DLD1 (cell line): ENCODE data around the gene BPI.
"Not testable (repeated sequence)": the region's sequence is repeated elsewhere in the genome, so short reads cannot be mapped to it uniquely, and the experiment has no call there.

Experiments used
- in situ Hi-C: cut with HindIII; loops from 2 replicates; pipeline ENCODE4 v1.10.0; 2017; ENCODE audit warnings: low sequenced_read_pairs

The BPI gene

DNA sequence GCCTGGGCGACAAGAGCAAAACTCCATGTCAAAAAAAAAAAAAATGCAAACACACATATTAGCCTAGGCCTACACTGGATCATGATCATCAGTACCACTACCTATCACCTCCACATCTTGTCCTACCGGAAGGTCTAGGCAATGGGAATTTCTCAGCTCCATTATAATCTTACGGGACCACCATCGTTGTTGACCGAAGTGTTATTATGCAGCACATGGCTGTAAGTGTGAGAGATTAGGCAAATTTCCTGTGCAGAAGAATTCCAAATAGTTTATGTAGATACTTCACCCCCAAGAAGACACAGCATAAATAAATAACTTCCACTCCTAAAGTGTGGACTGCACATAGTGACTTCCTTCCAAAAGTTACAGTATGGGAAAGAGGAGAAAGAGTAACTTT is 26.7 kb upstream of the BPI start:
- in situ Hi-C loops, result no loop called here

DNA sequence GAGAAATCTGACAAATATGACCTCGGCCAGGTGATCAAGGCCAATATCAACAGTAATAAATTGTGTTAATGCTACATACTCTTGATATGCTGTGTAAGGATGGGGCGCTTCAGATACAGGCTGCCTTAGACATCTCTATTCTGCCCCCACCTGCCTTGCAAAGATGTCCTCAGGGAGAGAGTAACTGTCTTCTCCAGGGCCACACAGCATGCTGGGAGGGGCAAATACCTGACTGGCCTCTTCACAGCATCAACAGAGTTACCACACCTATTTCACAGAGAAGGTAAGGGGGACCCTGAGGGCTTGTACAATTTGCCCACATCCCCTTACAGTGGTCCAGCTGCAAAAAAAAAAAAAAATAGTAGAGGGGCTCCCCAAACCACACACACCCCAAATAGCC is 26.3 kb upstream of the BPI start:
- in situ Hi-C loops, result no loop called here

DNA sequence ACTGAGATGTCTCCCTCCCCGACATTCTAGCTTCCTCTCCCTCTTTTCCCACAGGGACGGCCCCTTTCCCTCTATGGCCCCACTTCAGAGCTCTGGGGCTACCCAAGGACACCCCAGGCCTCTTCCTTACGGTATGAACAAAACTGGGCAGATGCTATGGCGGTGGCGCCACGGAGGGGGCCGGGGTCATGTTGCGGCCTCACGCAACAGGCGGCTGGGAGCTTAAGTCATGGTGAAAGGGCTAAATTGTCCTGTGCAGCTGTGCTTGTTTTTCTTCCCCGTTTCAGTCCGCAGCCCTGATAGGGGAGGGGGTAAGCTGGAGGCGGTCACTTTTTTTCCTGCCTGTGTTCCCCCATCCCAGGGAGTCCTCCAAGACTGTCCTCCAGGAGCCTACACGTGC is 25.8 kb upstream of the BPI start:
- in situ Hi-C loops, result no loop called here

DNA sequence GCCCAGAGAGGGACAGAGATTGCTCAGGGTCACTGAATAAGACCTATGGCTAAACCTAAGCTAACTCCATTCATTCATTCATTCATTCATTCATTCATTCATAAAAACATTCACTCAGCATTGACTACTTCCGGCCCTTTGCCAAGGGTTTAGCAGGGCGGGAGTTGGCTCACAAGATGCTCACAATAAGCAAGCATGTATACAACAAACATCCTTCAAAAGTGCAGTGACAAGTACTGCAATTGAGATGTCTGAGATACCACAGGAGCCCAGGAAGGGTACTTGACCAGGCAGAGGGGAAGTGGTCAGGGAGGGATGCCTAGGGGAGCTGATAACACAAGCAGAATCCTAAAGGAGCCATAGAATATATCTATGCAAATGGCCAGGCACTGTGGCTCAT is 25.2 kb upstream of the BPI start:
- in situ Hi-C loops, result no loop called here

DNA sequence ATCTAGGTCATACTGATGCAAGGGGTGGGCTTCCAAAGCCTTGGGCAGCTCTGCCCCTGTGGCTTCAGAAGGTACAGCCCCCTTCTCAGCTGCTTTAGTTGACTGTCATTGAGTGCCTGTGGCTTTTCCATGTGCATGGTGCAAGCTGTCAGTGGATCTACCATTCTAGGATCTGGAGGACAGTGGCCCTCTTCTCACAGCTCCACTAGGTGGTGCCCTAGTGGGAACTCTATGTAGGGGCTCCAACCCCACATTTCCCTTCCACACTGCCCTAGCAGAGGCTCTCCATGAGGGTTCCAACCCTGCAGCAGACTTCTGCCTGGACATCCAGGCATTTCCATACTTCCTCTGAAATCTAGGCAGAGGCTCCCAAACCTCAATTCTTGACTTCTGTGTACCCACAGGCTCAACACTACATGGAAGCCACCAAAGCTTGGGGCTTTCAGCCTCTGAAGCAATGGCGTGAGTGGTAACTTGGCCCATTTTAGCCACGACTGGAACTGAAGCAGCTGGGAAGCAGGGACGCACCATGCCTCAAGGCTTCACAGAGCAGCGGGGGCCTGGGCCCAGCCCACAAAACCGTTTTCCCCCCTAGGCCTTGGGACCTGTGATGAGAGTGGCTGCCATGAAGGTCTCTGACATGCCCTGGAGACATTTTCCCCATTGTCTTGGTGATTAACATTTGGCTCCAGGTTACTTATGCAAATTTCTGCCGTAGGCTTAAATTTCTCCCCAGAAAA is 22.6 kb upstream of the BPI start:
- in situ Hi-C loops, result not testable (repeated sequence)

DNA sequence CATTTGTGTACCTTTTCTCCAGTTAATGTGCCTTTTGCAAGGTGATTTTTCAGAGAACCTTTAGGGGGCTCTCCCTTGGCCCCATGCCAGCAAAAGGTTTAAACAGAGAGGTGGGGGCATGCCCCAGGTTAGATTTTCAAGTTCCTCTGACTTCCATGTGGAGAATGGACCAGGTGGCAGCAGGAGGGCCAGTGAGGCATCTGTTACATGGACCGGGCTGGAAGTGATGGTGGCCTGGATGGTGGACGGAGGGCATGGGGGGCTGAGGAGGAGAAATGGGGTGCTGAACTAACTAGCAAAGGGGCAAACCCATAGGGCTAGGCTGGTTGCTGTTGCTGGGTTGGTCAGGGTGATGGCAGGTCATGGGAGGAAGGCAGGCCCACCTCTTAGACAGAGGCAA is 20.7 kb upstream of the BPI start:
- in situ Hi-C loops, result no loop called here

DNA sequence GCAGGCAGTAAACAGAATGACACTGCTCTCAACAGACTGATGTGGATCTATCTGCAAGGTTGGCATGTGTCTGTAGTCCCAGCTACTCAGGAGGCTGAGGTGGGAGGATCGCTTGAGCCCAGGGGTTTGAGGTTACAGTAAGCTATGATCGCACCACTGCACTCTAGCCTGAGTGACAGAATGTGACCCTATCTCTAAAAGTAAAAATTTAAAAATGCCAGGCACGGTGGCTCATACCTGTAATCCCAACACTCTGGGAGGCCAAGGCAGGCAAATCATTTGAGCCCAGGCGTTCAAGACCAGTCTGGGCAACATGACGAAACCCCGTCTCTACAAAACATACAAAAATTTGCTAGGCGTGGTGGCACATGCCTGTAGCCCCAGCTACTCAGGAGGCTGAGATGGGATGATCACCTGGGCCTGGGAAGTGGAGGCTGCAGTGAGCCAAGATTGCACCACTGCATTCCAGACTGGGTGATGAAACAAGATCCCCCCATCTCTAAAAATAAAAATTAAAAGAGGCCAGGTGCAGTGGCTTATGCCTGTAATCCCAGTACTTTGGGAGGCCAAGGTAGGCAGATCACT is 19.8 kb upstream of the BPI start:
- in situ Hi-C loops, result not testable (repeated sequence)

DNA sequence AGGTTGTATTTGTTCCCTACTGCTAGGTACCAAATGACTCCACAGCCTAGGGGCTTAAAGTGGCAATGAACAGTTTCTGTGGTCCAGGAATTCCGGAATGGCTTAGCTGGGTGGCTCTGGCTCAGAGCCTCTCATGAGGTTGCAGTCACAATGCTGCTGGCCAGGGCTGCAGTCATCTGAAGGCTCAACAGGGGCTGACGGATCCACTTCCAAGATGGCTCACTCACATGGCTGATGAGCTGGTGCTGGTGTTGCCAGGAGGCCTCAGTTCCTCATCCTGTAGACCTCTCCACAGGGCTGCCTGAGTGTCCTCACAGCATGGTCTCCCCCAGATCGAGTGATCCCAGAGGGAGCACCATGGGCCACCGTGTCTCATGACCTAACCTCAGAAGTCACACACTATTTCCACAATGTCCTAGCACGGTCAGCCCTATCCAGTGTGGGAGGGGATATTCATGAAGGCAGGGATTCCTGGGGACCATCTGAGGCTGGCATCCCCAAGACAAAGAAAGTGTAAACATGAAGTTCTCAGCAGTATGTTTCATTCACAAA is 19.0 kb upstream of the BPI start:
- in situ Hi-C loops, result no loop called here

DNA sequence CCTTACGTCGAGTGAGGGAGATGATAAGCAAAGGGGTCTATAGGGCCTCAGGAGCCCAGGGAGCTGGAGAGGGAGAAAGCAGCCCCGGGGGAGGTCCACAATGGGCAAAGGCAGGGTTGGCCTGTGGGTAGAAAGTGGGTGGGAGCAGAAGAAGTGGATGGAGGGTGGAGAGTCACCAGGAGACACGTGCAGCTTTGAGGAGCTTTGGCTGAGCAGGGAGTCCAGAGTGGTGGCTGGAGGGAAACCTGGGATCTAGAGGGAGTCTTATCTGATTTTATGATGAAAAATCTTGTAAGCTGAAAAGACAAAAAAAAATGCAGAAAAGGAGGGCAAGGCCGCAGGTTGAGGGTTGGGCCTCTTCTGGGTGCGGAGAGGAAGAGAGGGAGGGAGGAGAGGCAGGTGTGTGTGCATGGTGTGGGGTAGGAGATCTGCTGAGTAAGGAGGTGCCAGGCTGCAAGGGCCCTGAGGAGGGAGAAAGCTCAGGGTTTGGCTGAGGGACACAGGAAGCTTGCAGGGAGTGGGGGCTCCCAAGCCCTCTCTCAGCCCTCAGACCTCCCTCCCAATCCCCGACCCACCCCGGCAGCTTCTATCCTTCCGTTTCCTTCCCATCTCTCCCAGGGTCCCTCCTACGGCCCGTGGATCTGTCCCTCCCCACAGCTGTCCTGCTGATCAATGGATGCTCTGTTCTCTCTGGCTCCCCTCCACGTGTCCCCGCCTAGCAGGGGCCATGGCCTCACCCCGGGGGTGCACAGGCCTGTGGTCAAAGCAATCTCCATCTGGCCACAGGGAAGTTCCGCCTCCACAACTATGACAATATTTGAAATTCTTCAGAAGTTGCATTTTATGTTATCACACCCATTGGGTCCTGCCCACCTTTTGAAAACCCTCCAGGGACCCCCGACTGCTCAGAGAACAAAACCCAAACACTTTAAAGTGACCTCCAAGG is 17.1 kb upstream of the BPI start:
- in situ Hi-C loops, result no loop called here

DNA sequence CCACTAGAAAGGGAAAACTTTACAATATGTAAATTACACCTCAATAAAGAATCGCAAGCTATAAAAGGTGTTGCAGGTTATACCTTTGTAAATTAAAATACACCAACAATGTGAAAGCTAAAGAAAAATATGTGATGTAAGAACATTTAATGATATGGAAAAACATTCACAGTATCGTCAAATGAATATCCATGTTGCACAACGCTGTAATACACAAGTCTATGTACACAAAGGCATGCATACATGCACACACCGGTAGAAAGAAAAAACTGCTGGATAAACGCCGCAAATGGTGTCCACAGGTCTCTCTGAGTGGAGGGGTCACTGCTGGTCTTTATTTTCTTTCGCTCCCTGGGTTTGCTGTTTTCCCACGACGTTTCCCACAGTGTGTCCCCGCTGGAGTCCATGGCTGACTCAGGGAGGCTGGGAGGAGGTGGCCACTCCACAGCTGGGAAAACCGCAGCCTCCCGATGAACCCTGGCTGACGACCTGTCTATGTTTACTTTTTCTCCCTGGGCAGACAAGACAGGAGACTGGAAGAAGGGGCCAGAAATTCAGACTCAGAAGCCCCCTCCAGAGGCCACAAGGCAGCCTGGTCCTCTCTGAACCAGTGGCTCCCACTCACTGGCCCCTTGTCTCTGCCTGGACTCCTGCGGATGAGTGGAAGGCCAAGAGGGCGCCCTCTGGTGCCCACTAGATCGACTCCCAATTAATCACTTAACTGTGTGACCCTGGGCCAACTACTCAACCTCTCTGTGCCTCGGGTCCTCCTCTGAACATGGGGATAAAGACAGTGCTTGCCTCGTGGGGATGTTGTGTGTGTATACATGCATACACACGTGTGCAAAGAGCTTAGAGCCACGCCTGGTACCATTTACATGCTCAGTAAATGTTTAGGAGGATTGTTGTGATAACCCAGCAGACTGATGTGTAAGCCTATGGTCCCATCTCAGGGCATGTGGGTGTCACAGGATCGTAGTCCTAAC is 12.8 kb upstream of the BPI start:
- in situ Hi-C loops, result no loop called here

DNA sequence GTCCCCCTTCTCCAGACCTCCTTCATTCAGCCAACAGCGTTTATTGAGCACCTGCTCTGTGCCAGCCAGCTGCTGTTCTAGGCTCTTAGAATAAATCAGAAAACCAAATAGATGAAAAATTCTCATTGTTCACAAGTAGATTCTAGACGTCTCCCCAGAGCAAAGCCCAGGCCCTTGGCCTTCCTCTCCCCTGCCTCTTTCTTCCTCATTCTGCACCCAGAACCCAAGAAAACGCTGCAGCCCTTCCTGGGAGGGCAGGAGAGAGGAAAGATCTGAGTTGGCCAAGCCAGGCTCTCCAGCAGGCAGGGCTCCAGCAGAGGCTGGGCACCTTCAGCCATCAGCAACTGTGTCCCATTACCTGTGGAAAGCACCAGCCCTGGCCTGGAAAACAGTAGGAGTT is 12.0 kb upstream of the BPI start:
- in situ Hi-C loops, result no loop called here

DNA sequence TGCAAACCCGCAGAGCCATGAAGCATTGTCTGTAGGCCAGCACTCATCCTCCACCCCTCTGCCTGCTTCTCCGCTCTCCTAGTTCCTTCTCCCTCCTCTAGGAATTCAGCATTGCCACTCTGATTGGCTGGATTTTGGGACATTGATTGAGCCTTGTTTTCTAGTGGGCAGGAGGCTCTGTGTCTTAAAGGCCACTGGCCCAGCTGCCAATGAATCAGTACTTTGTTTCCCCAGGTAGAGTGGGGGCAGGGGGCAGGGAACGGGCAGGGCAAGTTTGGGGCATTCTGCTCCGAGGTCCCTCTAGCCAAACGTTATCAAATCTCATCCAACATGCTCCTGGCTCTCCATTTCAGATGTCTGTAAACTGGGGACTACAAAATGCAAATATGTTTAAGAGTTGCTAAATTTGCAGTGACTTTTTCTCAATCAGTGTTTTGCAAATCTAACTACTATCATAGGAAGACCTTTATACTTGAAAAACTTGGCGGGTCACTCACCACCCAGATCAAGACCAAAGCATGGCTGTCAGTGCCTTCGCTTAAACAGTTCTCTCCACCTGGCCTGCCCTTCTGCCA is 10.4 kb upstream of the BPI start:
- in situ Hi-C loops, result no loop called here

DNA sequence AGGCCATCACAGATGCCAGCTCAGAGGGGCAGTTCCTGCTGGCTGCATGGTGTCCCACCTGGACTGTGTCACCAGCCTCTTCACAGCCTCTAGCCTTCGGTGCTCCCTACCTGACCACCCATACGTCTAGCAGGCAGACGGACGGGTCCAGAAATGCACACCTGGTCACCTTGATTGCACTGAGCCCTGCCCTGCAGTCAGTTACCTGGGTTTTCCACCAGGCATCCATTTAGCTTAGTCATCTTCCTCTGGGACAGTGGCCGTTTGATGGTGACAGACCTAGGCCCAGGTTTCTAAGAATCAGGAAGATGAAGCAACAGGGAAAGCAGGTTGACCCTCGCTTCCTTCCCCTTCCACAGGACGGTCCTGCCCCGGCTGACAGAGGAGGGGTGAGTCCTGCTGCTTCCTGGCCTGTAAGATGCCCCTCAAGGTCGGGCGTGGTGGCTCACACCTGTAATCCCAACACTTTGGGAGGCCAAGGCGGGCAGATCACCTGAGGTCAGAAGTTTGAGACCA is 9.8 kb upstream of the BPI start:
- in situ Hi-C loops, result no loop called here

DNA sequence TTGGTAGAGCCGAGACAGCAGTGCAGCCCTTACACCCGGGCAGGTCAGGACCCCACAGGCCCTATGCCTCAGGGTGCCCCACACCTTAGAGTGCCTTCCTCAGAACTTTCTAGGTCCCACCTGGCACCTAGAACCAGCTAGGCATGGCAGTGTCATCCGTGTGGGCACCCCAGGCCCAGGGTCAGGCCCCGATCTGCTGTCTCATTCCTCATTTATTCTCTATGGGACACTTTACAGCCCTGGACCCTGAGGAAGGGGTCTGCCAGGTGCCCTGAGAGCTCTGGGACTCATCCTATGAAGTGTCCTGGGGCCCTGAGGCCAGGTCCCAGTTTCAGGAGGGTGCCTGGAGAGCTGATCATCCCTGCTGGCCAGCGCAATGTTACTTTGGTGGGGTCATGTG is 8.1 kb upstream of the BPI start:
- in situ Hi-C loops, result no loop called here

DNA sequence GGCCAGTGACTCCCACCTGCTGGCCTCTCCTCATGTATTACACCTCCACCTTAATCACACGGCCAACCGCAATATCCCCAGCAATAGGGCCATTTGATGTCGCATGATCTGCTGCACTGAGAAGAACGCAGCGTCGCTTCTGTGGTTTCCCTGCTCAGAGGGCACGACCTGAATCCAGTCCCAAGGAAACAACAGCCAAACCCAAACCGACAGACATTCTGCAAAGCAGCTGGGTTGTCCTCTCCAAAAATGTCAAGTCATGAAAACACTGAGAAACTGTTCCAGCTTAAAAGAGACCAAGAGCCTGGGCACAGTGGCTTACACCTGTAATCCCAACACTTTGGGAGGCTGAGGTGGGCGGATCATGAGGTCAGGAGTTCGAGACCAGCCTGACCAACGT is 7.5 kb upstream of the BPI start:
- in situ Hi-C loops, result no loop called here

DNA sequence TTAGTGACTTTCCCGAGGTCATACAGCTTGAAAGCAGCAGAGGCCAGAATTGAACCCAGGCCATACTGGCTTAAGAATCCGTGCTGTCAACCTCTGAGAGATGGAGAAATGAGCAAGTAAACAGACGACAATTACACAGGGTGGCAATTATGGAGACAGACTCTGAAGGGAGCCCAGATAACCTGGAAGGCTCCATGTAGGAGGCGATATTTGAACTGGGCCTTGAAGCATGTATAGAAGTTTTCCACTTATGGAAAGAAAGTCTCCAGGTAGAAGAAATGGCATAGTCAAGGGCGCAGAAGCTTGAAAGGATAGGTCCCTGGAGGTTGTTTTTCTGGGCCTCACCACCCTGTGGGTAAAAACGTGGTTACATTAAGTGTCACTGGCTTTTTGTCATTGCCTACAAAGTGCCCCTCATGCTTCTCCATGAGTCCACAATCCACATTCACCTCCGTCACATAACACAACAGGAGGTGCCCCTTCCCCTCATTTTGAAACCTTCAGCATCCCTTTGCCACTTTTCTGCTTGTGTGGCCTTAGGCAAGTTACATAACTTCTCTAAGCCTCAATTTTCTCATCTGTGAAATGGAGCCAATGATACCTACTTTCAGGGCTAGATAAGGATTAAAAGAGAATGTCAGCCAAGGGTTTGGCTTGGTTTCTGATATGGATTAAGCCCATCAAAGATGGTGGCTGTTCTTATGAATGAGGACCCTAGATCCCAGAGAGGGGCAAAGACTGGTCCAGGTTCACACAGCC is 5.9 kb upstream of the BPI start:
- in situ Hi-C loops, result no loop called here

DNA sequence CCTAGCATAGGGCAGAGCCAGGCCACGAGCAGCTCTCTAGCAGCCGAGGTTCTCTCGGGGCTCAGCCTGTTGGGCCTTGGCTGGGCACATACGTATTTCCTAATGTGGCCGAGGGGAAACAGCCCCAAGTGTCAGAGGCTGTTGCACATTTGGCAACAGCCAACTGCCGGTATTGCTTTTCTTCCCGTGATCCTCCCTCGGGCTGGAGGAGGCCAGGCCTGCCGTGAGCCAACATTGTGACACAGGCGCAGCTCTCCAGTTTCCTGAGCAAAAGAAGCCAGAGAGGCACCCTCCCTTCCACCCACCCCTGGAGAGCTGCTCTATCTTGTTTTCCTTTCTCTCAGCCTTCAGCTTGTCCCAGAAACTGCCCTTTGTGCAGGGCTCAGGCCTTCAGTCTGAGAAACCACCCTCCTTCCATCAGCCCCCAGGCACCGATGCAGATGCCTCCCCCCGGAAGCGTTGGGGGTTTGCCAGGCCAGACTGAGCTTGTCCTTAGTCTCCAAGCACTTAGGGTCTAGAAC is 5.1 kb upstream of the BPI start:
- in situ Hi-C loops, result no loop called here

DNA sequence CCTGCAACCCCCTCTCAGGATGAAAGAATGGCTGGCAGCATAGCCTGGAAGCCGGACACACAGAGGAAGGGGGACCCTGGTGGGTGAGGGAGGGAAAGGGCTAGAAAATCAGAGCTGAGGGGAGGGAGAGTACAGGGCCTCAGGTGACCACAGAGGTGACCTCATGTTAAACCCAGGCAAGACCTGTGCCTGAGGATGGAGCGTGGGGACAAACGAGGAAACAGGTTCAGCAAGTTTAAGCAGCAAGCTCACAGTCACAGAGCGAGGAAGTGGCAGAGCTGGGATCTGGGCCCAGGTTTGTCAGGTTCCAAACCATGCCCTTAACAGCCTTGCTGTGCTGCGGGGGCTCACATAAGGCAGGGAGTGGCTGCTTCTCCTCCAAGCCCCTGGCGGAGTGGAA is 4.0 kb upstream of the BPI start:
- in situ Hi-C loops, result no loop called here

DNA sequence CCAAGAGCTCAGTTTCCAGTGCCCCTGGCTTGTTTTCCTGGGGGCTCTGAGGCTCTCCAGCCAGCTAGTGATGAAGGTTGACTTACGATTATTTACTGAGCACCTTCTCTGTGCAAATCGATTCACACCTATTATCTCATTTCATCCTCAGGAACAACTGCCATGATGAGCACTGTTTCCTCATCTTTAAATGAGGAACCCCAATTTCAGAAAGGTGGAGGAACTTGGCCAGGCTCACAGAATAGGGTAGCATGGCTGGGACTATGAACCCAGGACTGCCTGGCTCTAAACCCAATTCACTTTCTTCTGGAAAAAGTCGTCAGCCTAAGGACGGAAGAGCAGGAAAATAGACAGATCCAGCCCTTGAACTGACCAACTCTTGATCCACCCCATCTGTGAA is 3.5 kb upstream of the BPI start:
- in situ Hi-C loops, result no loop called here
